ENCODE results near the gene RUNX1.

RUNX1 gene

DNA sequence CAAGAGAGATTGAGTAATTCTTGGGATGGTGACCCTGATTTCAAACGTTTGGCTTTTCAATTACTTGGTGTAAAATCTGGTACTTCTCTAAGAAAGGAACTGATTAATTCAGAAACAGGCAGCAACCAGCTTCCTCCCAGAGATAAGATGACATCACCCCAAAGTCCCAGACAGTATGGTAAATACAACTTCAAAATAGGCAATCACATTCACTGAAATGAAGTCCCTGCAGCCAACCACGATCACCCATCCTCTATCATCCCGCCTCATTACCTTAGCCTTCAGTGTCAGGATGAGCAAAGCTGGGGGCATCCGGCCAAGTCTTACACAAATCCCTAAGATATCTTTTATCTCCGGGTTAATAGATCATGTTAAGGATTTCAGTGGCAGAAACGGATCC, 26.4 kb upstream of the RUNX1 start:
- DNase-seq = no peak
- H3K4me1 Mint-ChIP-seq = peaks cover 4% of the 10 kb centered on the region

DNA sequence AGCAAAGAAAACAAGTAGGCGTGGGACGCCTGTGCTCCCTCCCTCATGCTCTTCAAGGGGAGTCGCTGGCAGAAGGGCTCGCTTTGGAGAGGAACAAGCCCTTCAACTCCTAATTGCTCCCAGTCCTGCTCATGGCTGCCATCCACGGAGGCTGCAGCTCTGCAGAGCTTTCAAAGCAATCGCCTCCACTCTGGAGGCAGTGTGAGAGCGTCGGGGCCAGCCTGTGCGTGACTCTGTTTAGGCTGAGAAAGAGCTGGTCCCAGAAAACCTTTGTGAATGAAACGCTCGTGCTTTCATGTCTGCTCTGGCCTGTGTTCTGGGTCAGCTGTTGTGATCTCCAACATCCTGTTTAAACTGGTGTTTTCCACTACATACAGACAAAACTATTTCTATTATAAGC, 23.9 kb upstream of the RUNX1 start:
- CTCF ChIA-PET = no interaction called here
- H3K36me3 Mint-ChIP-seq = no peaks in the 10 kb centered on the region
- DNase-seq = no peak

More for the DNA sequence above, 26.4 kb upstream of the RUNX1 start:
- Mint-ChIP-seq H3K27ac (no peak overlapping the region), H3K27me3 (peaks cover 4% of the 10 kb centered on the region), H3K9me3 (peaks cover 7% of the 10 kb centered on the region), H3K4me3 (no peak overlapping the region), H3K36me3 (no peaks in the 10 kb centered on the region)
- CTCF ChIA-PET = interaction anchor here (0.6 to 1.1 kb wide), 2 partner anchors 24 to 178 kb away, joined by 3 read pairs; no protein-coding TSS in a partner anchor

DNA sequence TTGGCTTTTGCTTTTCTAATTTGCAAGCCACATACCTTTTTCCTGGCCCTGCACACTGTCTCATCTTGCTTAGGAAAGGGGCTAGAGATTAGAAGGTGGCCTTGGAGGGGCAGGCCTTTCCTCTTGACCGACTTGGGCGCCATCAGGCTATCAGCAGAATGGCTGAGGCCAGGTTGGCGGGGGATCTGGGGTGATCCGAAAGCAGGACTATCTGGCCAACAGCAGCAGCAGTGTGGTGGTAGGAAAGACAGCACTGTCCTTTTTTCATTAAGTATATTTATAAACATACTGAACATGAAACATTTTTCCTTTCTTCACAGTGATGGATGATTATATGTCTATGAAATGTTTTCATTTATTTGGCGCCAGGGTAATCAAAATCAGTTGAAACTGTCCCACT, 23.5 kb upstream of the RUNX1 start:
- H3K27me3 Mint-ChIP-seq = peaks cover 4% of the 10 kb centered on the region
- DNase-seq = no peak
- H3K9me3 Mint-ChIP-seq = peaks cover 7% of the 10 kb centered on the region
- H3K36me3 Mint-ChIP-seq = no peaks in the 10 kb centered on the region
- H3K4me3 Mint-ChIP-seq = no peak overlapping the region
- CTCF ChIA-PET = no interaction called here
- peaks cover 4% of the 10 kb centered on the region for H3K4me1 Mint-ChIP-seq
- H3K27ac Mint-ChIP-seq = no peak overlapping the region

More for the DNA sequence above, 23.9 kb upstream of the RUNX1 start:
- peaks cover 4% of the 10 kb centered on the region for H3K27me3 Mint-ChIP-seq
- peaks cover 4% of the 10 kb centered on the region for H3K4me1 Mint-ChIP-seq
- peaks cover 7% of the 10 kb centered on the region for H3K9me3 Mint-ChIP-seq
- no peak overlapping the region for H3K4me3 Mint-ChIP-seq
- H3K27ac Mint-ChIP-seq = no peak overlapping the region

DNA sequence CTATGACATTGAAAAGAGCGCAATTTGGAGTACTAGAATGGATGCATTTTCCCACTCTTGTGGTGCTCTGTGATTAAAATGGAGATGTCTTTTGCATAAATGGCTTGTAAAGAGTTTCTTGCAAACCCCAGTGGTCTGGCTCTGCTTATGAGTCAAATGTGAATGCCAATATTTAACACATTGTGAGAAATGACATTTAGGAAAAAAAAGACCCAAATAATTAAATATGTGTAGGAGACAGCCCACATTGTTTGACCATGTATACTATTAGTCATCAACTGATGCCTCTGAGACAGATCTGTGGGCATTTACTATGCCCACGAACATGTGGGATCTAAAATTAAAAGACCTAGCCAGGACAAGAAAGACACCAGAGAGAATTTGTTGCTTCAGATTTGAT, 22.2 kb upstream of the RUNX1 start:
- Mint-ChIP-seq H3K27me3 (peaks cover 4% of the 10 kb centered on the region), H3K4me3 (no peak overlapping the region), H3K27ac (no peak overlapping the region), H3K36me3 (no peaks in the 10 kb centered on the region), H3K9me3 (peaks cover 7% of the 10 kb centered on the region), H3K4me1 (peaks cover 4% of the 10 kb centered on the region)
- CTCF ChIA-PET = no interaction called here
- DNase-seq = no peak

DNA sequence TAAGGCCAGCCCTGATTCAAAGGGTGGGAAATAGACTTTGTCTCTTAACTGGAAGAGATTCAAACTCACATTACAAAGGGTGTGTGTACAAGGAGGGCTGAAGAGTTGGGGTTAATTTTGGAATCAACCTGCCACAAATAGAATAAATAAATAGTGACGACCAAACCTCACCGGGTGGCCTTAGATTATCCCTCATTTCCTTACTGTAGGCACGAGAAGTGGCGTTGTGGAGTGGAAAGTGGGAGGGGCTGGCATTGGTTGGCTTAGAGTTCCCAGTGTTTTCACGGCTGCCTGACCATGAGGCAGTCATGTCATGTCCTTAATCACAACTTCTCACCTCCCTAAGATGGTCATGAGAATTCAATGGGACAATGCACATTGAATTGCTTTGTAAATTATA, 21.3 kb upstream of the RUNX1 start:
- no peak overlapping the region for H3K27ac Mint-ChIP-seq
- peaks cover 4% of the 10 kb centered on the region for H3K27me3 Mint-ChIP-seq

DNA sequence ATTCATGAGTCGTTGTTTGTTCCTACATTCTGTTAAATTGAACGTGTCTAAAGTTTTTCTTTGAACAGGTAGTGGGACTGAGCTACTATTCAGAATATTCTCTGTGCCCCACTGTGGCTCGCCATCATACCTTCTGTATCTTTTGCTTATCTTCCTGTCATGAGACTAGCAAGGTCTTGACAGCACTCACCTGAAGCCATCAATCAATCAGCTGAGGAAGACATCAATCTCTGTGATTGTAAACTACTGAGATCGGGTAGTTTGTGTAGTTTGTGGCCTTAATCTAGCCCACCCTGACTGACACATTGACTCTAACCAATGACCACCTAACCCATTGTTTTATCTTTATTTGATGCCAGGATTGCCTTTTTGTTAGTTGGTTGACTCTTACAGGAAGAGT, 17.7 kb upstream of the RUNX1 start:
- Mint-ChIP-seq H3K4me1 (peaks cover 6% of the 10 kb centered on the region), H3K36me3 (no peaks in the 10 kb centered on the region), H3K4me3 (no peak overlapping the region), H3K27me3 (peaks cover 8% of the 10 kb centered on the region), H3K27ac (no peak overlapping the region), H3K9me3 (no peaks in the 10 kb centered on the region)
- CTCF ChIA-PET = no interaction called here
- DNase-seq = no peak

More for the DNA sequence above, 21.3 kb upstream of the RUNX1 start:
- no peaks in the 10 kb centered on the region for H3K36me3 Mint-ChIP-seq
- no peak for DNase-seq
- H3K4me1 Mint-ChIP-seq = no peaks in the 10 kb centered on the region
- peaks cover 7% of the 10 kb centered on the region for H3K9me3 Mint-ChIP-seq
- CTCF ChIA-PET = no interaction called here
- H3K4me3 Mint-ChIP-seq = no peak overlapping the region

DNA sequence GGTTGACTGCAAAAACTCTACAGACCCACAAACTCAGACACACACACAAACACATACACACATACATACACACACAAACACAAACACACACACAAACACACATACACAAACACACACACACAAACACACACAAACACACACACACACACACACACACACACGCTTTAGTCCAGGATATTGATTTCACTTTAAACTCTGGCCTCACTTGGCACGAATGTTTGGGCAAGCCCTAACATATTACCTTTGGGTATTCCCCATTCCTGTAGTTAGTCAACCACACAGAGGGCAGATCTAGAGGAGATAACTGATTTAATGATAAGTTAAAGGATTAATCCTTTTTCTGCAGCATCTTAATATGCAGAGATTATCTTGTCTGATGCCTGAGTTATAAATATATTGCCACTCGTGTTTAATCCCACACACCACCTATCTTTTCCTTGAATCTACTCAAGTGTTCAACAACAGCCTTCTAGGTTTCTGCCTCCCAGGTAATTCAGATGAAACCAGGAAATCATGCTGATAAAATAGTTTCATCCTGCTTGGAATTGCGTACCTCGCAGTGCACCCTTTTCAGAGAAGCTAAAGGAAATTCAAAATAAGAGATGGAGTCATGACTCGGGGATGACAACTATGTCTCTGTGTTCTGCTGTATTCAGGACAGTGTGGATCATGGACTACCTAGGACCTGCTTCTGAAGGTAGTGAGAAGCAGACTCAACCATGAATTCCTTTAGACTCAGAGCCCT, 14.5 kb upstream of the RUNX1 start:
- no peak overlapping the region for H3K4me3 Mint-ChIP-seq
- H3K27ac Mint-ChIP-seq = no peak overlapping the region
- no peak for DNase-seq
- CTCF ChIA-PET = no interaction called here
- H3K4me1 Mint-ChIP-seq = peaks cover 13% of the 10 kb centered on the region
- peaks cover 12% of the 10 kb centered on the region for H3K27me3 Mint-ChIP-seq
- H3K9me3 Mint-ChIP-seq = peaks cover 2% of the 10 kb centered on the region
- peaks cover 2% of the 10 kb centered on the region for H3K36me3 Mint-ChIP-seq

DNA sequence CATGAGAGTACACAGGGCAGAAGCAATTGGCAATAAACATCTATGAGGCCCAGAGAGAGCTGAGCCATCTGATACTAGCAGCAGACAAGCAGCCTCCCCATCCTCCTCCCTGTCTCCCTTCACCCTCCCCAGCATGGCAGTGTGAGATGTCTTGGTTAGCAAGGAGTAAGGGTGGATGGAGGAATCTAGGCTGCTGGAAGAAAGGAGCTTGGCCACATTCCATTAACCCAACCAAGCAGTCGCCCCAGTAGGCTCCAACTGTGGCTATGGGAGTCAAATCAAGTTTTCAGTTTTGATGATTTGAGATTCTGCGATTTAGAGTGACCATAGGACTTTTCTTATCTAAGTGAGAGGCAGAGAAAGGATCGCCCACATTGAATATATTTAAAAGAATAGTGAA, 12.9 kb upstream of the RUNX1 start:
- H3K27me3 Mint-ChIP-seq = peaks cover 16% of the 10 kb centered on the region
- no peak overlapping the region for H3K27ac Mint-ChIP-seq
- no peak for DNase-seq
- peaks cover 2% of the 10 kb centered on the region for H3K36me3 Mint-ChIP-seq
- CTCF ChIA-PET = no interaction called here
- peaks cover 15% of the 10 kb centered on the region for H3K4me1 Mint-ChIP-seq
- H3K9me3 Mint-ChIP-seq = peaks cover 2% of the 10 kb centered on the region
- H3K4me3 Mint-ChIP-seq = no peak overlapping the region

DNA sequence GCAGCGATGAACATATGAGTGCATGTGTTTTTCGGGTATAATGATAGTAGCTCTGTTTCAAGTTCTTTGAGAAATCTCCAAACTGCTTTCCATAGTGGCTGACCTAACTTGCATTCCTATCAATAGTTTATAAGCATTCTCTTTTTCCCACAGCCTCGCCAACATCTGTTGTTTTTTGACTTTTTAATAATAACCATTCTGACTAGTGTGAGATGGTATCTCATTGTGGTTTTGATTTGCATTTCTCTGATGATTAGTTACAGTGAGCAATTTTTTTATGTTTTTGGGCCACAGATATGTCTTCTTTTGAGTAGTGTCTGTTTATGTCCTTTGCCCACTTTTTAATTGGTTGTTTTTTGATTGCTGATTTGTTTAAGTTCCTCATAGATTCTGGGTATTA, 10.6 kb upstream of the RUNX1 start:
- DNase-seq = no peak
- peaks cover 2% of the 10 kb centered on the region for H3K36me3 Mint-ChIP-seq
- H3K27ac Mint-ChIP-seq = no peak overlapping the region
- peaks cover 2% of the 10 kb centered on the region for H3K9me3 Mint-ChIP-seq
- H3K4me3 Mint-ChIP-seq = no peak overlapping the region
- peaks cover 13% of the 10 kb centered on the region for H3K27me3 Mint-ChIP-seq
- peaks cover 15% of the 10 kb centered on the region for H3K4me1 Mint-ChIP-seq
- CTCF ChIA-PET = no interaction called here

DNA sequence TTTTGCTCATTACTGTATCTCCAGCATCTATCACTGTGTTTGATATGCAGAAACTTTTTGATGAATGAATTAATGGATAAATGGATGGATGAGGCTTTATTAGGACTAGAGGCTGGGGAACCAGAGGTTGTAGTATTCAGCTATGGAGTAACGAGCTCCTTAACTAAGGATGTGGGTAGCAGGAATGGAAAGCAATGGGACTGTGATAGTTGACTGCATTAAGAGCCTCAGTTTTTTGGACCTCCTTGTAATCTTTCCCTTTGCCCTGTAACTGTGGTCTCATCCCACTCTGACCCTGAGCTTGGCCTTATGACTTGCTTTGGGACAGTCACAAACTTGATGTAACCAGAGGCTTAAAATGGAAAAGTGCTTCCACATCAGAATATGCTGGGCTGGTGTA, 9.0 kb upstream of the RUNX1 start:
- CTCF ChIA-PET = interaction anchor here (1.5 kb wide), 1 partner anchor 344 kb away, joined by 4 read pairs; no protein-coding TSS in a partner anchor
- Mint-ChIP-seq H3K4me1 (peaks cover 11% of the 10 kb centered on the region), H3K9me3 (peaks cover 2% of the 10 kb centered on the region), H3K27me3 (peaks cover 11% of the 10 kb centered on the region), H3K27ac (no peak overlapping the region), H3K4me3 (no peak overlapping the region), H3K36me3 (peaks cover 2% of the 10 kb centered on the region)
- no peak for DNase-seq

DNA sequence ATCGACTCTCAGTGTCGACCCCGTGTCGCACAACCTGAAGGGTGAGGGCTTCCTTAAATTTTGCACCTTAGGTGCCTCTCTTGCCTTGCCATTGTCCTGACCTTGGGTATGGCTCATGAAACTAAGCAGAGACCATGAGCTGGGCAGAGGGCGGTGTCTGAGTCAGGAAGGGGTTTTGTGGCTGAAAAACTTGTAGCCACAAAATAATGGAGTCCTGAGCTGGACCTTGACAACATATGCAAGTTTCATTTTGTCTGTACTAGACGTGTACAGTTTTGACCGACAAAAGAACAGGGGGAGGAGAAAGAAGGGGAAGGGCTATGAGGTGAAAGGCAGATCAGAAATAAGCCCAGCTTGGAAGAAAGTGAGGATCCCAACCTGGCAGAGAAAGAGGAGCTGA, 8.3 kb upstream of the RUNX1 start:
- H3K4me3 Mint-ChIP-seq = no peak overlapping the region
- CTCF ChIA-PET = interaction anchor here (1.5 kb wide), 1 partner anchor 344 kb away, joined by 4 read pairs; no protein-coding TSS in a partner anchor
- H3K36me3 Mint-ChIP-seq = peaks cover 2% of the 10 kb centered on the region

DNA sequence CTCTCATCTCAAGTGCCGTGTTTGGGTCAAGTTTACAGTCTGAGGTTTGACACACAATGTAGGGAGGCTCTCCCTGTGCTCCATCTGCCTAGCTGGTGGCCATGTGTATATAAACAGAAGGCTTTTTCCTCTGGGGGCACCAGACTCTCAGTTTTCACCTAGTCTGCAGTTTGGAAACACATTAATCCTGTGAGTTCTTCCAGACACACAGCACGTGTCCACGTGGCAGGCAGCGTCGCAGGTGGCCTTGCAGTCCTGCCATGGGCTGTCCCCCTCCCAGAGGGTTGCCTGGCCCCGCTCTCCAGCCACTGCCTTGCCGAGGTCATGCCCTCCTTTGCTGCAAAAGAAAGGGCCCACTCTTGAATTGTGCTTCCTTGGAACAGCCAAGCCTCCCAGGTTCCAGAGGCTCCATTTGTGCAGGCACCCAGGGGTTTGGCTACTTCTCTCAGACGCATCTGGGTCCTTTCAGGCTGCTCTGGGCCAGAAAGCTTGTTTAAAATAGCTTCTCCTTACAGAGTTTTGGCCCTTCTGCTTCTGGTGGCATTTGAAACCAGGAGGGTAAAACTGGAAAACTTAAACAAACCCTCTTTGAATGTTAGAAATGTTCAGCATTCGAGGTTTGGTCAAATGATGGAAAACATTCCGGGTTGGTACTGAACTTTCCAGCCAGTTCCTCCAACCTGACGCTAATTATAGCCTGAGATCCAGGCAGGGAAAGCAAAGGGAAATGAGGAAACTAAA, 4.4 kb upstream of the RUNX1 start:
- peaks cover 4% of the 10 kb centered on the region for H3K27me3 Mint-ChIP-seq
- CTCF ChIA-PET = interaction anchor here (1.2 to 3.9 kb wide), 2 partner anchors 308 to 347 kb away, joined by 3 to 25 read pairs; no protein-coding TSS in a partner anchor
- DNase-seq = no peak
- peaks cover 1% of the 10 kb centered on the region for H3K36me3 Mint-ChIP-seq
- H3K27ac Mint-ChIP-seq = no peak overlapping the region
- peaks cover 46% of the 10 kb centered on the region for H3K4me1 Mint-ChIP-seq
- H3K9me3 Mint-ChIP-seq = no peaks in the 10 kb centered on the region
- H3K4me3 Mint-ChIP-seq = no peak overlapping the region

More for the DNA sequence above, 8.3 kb upstream of the RUNX1 start:
- Mint-ChIP-seq H3K9me3 (peaks cover 2% of the 10 kb centered on the region), H3K4me1 (peaks cover 17% of the 10 kb centered on the region), H3K27ac (no peak overlapping the region), H3K27me3 (peaks cover 11% of the 10 kb centered on the region)
- no peak for DNase-seq

DNA sequence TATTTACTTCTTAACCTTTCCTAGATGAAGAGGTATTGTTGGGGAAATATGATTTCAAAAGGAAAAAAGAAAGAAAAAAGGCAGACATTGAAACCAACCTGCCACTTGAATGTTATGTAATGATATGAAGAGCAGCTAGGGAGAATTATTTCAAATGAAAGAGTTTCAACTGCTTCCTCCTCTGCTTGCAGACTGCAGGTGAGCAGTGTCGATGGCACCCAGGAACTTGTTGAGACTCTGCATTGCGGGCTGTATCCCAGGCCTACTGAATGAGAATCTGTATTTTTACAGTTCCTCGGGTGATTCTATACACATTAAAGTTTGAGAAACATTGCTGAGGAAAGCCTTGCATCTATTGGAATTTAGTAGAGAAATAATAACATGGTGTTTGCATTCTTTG, 3.7 kb upstream of the RUNX1 start:
- Mint-ChIP-seq H3K9me3 (no peaks in the 10 kb centered on the region), H3K27ac (no peak overlapping the region), H3K27me3 (peaks cover 4% of the 10 kb centered on the region), H3K4me1 (peaks cover 47% of the 10 kb centered on the region), H3K36me3 (peaks cover 5% of the 10 kb centered on the region), H3K4me3 (no peak overlapping the region)
- CTCF ChIA-PET = interaction anchor here (1.2 to 3.9 kb wide), 2 partner anchors 307 to 348 kb away, joined by 3 to 25 read pairs; no protein-coding TSS in a partner anchor
- DNase-seq = no peak

DNA sequence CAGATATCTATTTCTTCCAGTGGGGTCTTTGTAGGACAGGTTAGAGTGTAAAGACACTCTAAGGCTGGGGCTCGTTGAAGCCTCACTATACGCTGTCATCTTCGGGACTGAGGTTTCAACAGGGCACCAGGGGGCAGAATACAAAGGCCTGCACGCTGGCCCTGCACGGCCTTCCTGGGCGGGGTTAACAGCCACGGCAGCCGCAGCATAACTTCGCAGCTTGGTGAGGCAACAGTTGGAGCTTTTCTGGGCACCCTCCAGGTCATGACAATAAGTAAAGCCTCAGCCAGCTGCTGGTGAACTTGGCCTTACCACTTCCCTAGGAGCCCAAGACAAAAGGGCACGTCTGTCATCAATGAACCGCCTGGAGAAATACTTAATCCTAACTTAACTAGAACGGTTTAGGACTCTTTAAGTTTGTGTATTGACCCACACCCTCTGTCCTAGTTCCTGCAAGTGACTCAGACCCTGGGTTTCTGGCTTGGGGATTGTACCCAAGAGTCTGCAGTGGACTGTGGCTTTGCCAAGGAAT, 2.3 kb upstream of the RUNX1 start:
- CTCF ChIA-PET = interaction anchor here (0.7 to 4.8 kb wide), 16 partner anchors 13 to 788 kb away, joined by 3 to 27 read pairs (median 4); no protein-coding TSS in a partner anchor
- peaks cover 16% of the 10 kb centered on the region for H3K36me3 Mint-ChIP-seq
- peak overlapping the region; percentile 98 for H3K27ac Mint-ChIP-seq
- H3K9me3 Mint-ChIP-seq = no peaks in the 10 kb centered on the region
- peak overlapping the region; percentile 11 for H3K4me3 Mint-ChIP-seq
- peak; percentile 89 for DNase-seq
- H3K4me1 Mint-ChIP-seq = peaks cover 49% of the 10 kb centered on the region
- no peaks in the 10 kb centered on the region for H3K27me3 Mint-ChIP-seq

Data from activated naive CD4-positive, alpha-beta T cell treated with anti-CD3 and anti-CD28 coated beads, Interleukin-2, amount 10 ng/mL, durations not matched to agents 7 days and 5 days (primary cell).